SKM-1 treated with dmso at 0.1 percent for 144 hours (cell line): ENCODE data around the gene HAL.

Experiments used
- DNase-seq: peaks from one replicate; lab custom pipeline; 2025; ENCODE audit not compliant: unreplicated experiment; lab: John Stamatoyannopoulos, UW

HAL gene

DNA sequence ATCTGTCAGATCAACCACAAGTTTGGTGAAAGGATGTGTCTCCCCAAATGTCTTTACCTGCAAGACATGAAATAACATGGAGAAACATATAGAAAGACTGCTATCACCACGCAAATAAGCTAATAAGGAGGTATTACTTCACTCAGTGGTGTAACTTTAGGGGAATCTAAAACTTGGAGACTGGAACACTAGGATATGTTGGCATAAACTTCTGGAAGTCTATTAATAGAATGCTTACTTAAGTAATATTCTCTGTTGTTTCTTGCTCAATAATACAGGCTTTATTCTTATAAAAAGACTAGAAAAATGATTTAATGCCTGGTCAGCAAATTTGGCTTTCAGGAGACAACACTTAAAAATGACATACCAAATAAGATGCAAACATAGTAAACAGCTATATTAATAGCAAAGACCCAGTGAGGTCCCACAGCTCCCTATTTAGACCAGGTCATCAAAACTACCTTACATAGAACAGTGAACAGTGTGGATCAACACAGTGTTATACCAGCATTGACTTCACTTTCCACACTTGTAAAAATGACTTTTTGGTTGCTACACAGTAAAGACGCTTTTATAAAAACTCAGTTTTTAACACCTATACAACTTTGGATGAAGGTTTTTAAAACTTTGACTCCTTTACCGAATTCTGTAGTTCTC is 18.9 kb upstream of the HAL start:
- no peak for DNase-seq

DNA sequence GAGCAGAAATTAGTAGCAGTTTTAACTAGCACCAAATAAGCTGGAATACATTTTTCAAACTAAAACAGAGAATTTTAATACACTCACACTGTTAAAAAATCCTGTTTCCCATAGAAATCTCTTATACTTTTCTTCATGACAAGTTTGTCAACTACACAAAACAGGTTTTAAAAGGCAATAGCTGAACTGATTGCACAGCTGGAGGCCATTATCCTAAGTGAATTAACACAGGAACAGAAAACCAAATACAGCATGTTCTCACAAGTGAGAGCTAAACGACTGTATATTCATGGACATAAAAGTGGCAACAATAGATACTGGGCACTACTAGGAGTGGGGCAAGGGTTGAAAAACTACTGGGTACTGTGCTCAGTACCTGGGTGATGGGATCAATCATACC is 11.6 kb upstream of the HAL start:
- no peak for DNase-seq

DNA sequence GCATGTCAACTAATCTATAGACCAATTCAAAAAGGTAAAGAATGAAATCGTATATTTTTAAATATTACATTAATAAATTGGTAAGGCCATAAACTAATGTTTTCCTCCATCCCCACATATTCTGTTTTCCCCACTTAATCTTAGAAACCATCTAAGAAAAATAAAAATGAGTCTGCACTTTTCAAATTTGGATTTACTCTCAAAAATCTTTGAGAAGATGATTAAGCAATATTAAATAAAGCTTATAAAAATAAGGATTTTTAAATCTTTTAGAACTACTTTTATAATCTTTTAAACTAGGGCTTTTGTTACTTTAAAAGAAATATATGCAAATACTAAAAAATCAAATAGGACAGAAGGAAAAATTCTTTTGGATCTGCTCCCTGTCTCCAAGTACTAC is 10.6 kb upstream of the HAL start:
- DNase-seq: no peak

DNA sequence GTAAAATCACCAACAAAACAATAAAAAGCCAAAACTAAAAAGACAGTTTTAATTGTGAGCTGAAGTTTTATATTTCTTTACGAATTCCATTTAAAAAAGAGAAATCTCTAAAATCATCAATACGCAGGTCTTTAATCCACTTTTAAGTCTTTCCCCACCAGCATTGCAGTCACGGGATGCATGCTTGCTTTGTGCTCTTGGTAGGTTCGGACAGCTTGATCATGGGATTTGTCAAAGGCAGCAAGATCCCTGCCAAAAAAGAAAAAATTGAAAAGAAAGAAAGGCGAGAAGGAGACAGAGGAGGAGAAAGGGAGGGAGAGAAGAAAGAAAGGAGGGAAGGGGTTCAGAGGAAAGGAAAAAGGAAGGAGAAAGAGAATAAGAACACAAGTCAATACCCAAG is 4.7 kb upstream of the HAL start:
- DNase-seq: no peak

DNA sequence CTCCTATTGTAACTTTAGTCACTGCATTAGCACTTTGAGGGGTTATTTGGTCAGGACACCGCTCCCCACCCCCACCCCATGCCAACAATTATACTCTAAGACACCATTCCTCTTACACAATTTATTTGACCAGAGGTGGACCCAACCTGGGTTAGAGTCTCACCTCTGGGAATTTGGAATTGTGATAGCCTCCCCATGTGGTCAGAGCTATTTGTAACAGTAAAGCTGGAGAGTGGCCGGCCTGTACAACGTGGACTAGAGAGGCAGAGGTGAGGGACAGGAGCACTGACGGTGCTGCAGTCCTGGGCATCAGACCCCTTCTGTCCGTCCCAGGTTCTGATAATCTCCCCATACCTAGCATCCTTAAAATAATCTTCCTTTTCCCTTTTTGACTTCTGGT is 3.3 kb upstream of the HAL start:
- no peak for DNase-seq

DNA sequence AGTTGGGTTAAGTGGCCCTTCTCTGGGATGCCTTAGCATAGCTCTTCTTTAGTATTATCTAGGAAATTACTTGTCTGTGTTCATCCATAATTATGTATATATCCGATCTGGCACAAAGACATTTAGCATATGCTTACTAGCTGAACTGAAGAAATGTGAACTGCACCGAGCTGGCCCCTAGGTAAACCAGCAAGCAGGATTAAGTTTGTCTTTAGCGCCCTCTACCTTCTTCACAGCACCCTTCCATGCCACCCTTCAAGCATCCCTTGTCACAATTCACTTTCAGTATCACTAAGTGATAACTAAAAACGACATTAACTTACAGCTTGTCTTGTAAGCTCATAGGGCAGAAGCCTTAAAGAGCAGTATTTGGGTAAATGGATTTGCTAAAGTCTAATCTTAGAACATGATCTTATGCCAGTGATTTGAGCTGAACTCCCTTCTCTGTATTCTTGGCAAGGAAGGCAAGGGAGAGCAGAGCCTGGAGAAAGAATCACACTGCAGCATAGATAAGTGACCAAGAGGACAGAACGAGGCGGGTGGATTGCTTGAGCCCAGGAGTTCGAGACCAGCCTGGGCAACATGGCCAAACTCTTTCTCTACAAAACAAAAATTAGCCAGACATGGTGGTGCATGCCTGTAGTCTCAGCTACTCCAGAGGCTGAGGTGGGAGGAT is 2.6 kb upstream of the HAL start:
- DNase-seq: peak; percentile 34

DNA sequence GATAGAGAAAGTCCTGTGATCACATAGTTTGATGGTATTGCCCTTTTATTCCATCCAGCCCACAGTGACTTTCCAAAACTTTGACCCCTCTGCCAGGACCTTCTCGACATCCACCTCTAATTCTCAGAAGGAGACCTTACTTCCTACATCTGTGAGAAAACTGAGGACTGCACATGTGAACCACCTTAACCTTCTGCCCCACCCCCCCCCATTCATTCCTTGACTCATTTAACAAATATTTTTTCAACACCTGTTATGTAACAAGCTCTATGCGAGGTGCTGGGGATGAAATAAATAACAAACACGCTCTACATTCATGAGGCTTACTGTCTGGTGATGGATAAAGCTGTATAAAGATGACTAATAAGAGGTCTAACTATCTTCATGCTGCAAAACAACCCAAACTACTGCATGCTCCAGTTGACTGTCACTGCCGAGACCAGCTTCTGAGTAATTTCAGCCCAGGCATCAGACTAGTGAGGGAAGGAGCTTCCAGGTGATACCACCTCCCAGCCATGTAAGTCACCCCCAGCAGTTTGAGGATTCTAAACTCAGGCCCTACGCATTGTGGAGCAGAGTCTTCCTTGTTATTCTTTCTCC is 1.9 kb upstream of the HAL start:
- DNase-seq: no peak

DNA sequence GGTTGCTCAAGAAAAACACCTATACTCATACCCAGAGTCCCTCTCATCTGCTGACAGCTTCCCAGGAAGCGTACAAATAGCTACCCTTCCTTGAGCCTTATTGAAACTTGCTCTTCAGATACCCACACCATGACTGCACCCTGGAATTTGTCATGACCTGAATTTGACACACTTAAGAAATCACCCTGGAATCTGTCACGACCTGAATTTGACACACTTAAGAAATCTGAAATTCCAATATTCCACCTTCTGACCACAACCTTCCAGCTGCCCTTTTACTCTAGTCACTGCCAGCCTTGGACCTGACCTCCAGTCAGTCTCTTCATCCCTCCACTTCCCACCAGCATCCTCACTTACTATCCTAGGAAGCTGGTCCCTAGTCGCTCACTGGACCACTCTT is 1.1 kb upstream of the HAL start:
- no peak for DNase-seq

DNA sequence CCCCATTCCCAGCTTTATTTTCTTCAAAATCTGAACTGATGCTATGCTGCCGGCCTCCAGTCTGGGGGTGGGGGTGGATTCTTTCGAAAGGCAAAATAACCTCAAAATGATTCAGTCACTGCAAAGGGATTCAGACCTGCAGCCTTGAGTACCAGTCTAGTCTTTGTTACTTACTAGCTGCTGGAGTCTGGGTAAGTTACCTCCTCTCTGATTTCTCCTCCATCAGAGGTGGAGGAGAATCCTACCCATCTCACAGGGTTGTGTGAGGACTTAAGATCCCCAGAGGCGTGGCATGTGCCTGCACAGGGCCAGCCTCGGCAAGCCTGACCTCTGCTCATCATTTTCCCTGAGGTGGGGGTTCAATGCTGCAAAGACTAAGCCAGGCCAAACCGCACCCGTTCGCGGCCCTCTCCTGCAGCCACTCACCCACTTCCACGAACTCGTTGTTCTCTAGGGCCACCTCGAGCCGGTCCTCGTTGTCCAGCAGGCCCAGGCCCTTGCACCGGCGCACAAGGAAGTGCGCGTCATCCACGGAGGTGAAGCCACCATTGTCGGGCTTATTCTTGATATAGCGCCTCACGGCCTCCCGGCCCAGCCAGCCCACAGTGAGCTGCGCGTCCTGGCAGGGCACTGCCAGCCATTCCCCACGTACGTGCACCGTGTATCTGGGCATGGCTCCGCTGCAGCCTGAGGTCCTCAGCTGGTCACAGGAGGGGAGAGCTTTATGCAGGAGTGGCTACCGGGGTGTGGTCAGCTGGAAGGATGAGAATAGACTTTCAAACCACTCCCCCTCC is 709 bp downstream of the HAL start:
- no peak for DNase-seq

DNA sequence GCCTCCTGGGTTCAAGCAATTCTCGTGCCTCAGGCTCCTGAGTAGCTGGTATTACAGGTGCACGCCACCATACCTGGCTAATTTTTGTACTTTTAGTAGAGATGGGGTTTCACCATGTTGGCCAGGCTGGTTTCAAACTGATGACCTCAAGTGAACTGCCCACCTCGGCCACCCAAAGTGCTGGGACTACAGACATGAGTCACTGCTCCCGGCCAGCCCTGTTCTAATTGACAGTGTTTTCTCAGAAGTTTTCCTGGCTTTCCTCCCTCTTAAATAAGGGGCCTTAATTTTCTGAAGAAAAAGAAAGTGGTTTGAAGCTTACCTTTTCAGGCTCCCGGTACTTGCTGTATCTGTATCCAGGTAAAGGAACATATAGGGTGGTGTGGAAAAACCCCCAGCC is 1.7 kb downstream of the HAL start:
- no peak for DNase-seq

DNA sequence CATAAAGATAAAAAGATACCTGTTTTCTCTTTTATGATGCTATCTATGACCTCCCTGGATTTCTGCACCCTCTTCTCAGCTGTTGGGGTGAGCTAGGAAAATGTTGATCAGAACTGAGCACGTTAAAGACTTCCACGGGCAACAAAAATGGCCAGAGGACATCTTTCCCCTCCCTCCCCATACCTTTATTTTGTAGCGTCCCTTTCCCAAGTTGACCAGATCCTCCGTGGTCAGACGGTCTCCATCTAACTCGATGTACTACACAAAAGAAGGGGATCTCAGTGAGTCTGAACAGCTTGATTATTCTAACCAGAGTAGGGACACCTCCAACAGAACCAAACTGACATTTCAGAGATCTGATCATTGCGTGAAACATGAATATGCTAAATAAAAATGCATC is 2.2 kb downstream of the HAL start:
- DNase-seq: no peak

DNA sequence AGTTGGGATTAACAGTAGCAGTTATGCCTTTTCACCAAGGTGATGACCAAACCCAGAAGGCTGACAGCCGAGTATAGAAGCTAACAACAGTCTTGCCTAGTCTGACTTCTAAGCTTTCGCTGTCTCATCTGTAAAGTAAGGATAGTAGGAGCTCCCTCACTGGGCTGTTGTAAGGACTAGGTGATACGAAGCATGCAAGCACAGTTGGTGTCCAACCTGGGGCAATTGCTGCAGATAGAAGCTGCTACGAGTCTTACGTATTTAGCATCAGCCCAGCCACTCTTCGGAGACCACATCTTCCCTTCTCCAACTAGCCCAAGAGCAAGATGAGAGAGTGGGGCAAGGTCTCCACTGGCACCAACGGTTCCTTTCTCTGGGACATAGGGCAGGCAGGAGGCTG is 6.0 kb downstream of the HAL start:
- no peak for DNase-seq

DNA sequence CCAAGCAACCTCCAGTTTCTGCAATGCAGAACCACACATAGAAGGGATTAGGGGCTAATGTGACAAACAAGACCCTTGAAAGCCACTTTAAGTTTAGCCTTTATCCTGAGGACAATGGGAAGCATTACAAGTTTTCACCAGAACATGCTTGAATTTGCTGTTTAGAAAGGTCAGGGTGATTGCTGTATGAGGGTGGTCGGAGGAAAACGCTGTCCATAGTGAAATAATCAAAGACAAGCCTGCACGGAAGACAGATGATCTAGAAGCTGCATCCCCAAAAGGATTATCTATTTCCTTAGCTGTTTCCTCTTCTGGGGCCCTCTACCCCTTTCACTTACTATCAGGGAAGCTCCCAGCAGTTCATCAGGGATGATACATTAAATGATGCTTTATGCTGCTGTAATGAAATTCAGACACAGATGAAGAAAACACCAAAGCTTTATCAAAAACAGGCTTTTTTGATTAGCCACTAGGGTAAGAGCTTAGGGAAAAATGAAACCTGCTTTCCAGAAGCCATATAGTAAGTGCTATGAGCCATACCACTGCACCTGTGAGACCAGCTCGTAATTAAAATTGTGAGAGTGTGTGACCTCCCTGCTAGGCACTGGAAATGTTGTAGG is 6.5 kb downstream of the HAL start:
- DNase-seq: no peak

DNA sequence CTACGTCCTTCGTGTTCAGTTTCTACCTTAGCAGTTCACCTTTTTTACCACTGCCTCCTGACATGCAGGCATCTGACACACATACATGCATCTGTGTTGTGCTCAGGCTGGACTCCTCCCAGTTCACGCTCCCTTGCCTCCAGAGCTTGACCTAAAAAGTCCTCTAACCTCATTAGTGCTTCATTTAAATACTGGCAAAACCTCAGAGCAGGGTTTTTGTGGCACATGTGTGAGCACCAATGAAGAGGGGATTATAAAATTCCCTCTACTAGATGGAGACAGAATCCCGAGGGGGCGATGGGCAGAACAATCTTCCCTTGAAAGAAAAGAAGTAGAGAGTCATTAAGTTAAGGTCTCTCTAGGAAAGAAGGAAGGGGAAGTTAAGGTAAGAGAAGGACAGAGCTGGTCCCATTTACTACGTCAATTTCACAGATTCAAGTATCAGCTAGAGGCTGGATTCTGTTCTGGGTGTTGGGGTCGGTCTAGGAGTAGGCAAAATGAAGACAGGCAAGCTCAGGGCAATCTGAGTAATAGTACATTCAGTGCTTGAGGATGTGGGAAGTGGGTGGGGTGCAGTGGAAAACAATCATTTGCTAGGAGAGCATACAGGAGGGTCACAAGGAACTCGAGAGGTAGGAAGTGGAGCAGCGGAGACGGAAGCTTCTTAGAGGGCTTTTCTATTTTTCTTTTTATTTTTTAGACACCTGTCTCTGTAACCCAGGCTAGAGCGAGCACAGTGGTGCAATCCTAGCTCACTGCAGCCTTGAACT is 7.5 kb downstream of the HAL start:
- DNase-seq: no peak

DNA sequence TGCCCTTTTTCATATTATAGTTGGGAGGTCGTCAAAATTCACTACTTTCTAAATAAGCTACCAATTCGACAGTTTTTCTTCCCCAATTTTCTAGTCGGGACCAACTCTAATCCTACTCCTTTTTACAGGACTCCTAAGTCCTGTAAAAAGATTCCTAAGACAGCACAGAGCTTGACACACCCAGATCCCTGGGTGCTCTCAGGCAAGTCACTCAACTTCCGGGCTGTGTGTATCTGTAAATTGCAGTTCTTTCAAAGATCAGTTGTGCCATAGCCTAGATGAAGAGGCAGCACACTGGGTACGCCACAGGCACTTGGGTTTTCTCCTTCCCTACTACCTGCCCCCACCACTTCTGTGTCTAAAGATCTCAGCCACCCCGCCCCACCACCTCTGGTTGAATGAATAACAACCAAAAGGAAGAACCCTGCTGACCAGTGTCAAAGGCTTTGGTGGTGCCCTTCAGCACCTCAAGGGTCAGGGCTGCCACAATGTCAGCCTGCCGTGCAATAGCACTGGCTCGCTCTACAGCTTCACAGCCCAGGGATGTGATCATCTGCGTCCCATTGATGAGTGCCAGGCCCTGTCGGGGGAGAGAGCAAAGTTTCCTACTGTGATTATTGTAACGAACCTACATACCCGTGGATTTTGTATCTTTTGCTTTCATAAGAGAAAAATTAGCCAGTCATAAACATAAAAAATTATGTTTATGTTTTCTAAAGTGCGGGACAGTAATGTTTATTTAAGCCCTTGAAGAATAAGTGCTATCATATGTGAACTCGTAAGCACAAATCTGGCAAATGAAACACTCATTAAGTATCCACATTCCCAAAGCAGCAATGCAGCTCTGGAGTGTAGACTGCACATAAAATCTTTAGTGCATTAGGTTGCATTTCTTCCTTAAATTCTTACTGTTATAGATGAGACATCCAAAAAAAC is 9.2 kb downstream of the HAL start:
- DNase-seq: no peak

DNA sequence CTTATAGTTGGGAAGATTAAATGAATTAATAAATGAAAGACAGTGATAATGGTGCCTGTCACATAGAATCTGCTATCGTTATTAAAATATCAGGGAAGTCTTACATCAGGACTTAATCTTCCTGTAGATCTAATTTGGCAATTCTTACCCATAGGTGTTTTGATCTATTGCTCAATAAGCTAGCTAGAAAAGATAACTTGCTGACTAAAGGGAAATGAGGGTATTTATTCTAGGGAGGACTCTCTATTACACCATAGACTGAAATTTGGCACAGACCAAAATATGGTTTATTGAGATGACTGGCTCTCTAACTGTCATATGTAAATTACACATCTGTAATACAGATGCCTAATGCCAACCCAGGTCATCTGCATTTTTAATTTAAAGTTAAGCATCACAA is 11.5 kb downstream of the HAL start:
- DNase-seq: no peak

DNA sequence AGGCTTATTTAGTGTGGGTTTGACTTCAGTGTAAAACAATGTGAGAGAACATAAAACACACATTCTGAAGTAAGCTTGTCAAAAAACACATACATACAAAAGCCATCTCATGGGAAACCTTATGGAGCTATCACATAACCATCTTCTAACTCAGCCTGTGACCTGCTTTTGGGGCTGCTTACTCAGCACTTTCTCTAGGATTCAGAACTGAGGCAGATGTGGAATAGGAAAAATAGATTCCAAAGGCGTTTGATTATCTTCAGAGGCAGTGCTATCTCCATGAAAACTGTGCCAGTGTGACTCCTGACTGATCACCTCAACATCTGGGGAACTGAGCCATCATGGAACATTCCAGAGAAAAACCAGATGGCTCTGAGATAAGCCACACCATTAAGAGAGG is 13.5 kb downstream of the HAL start:
- DNase-seq: no peak

DNA sequence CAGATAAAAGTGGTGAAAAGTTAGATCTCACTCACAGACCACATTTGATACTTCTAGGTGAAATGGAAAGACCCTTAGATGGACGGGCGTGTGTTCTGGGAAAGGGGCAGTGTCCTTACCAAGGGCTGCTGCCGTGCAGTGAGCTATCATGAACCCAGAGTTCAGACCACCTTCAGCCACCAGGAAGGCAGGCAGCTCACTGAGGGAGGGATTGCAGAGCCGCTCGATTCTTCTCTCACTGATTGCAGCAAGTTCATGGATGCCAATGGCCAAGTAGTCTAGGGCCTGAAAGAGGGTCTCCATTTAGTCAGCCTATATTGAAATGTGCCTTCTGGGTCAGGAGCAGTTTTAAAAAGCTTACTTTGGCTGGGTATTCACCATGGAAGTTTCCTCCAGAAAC is 15.7 kb downstream of the HAL start:
- DNase-seq: no peak

DNA sequence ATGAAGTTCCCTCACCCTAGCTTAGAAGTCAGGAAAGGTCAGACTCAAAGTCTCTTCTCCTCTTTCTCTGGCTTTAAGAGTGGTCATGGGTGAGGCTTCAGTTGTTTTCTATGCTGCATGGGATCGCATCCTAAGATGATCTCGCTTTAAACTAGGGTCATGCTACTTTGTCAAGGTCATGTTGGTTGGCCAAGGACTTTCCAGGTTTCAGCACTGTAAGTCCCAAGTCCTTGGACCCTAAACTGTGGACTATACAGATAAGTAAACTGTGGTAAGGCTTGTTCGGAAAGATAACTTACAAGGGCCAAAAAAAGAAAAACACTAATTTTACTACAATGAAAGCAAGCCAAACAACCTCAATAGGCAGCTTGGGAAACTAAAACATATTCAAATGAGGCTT is 17.4 kb downstream of the HAL start:
- no peak for DNase-seq

DNA sequence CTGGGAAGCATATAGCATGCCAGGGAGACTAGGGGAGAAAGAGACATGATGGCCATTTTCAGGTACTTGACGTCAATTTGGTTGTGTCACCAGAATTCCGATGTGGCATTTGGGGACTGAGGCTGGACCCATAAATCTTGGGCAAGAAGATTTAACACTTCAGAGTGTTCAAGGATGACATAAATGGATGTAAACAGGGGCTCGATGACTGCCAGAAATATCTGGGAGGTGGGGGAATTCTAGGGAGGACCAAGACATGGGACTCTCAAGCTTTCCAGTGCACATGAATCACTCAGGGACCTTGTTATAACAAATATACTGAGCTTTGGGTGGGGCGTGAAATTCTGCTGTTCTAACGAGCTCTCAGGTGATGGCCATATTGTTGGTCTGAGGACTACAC is 17.8 kb downstream of the HAL start:
- DNase-seq: no peak
